Right ventricle myocardium inferior (tissue), 1 donor: Measurements from ENCODE around the gene PEX16. TPM values are rescaled to one million over a fixed set of nuclear protein-coding genes. Genes with fewer than 3 reads are reported as not detected.

Experiments used
- ATAC-seq: fragments of 200-7000 bp; cut with Tn5 transposase; one replicate; pipeline ENCODE4 v1.9.1; 2020; ENCODE audit warnings: mild to moderate bottlenecking, moderate library complexity
- DNase-seq: peaks from one replicate; pipeline ENCODE4 v3.0.0; 2021; ENCODE audit errors: missing footprints
- intact Hi-C: fragments of 100-400 bp; cut with DNase I; formaldehyde crosslinking; loops from one replicate; pipeline ENCODE4 v1.11.0; 2022
- total RNA-seq: library from RNA; stranded (reverse); fragmentation: NEBNext Ultra II Directional; extraction: Animal tissue kit (Norgen Biotek cat#: 25700); gene quantifications from one replicate; pipeline ENCODE4 v1.2.1, GENCODE V29; 2021
- donor health status: DM: no; HTN: yes; CAD: no; lungs with severe emphysema.

PEX16 gene
- total RNA-seq, 1 donor from 2014 or later = 10.4 TPM

DNA sequence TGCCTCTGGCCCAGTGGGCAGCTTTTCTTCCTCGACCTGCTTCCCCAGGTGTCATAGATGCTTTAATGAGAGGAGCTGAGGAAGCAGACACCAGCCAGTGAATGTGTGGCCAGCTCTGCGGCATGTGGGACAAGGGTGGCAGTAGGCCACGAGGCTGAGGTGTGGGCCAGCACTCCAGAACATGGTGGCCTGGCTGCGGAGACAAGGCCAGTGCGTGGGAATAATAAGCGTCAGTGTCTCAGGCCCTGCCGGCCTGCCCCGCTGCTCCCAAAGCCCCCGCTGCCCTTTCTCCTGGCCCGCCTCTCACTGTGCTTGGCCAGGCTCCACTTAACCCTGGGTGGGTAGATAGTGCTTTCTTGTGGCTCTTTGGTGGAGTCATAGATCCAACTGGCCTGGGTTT is 30.1 kb downstream of the PEX16 start:
- DNase-seq (peak; percentile 27), ATAC-seq (no peak)
- intact Hi-C loops = no loop called here

DNA sequence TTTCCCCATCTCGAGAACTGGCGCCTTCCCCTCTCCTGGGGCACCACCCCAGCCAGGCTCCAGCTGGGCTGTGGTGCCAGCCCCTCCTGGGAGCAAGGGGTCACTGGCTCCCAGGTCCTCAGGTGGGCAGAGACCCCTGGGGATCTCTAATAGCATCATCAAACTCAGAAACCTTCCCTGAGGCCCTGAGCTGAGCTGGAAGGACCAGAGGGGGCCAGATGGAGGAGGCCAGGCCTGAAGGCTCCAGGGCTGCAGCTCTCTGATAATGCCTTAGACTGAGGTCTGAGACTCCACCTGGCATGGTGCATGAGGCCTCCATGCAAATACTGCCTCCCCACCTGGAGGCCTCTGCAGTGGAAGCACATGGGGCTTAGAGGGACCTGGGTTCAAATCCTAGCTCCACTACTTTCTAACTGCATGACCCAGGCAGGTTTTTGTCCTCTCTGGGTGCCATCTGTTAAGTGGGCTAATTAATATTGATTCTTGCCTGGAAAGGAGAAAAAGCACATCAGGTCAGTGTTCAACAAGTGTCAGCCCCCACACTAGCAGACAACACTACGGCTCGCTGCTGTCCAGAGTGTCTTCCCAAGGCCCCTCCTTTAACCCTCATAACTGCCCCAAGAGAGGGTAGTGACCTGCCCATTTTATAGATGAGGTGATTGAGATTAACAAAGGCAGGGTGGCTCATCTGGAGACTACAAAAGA is 30.7 kb downstream of the PEX16 start:
- no peak for ATAC-seq
- intact Hi-C loops = no loop called here
- DNase-seq = peak; percentile 11

DNA sequence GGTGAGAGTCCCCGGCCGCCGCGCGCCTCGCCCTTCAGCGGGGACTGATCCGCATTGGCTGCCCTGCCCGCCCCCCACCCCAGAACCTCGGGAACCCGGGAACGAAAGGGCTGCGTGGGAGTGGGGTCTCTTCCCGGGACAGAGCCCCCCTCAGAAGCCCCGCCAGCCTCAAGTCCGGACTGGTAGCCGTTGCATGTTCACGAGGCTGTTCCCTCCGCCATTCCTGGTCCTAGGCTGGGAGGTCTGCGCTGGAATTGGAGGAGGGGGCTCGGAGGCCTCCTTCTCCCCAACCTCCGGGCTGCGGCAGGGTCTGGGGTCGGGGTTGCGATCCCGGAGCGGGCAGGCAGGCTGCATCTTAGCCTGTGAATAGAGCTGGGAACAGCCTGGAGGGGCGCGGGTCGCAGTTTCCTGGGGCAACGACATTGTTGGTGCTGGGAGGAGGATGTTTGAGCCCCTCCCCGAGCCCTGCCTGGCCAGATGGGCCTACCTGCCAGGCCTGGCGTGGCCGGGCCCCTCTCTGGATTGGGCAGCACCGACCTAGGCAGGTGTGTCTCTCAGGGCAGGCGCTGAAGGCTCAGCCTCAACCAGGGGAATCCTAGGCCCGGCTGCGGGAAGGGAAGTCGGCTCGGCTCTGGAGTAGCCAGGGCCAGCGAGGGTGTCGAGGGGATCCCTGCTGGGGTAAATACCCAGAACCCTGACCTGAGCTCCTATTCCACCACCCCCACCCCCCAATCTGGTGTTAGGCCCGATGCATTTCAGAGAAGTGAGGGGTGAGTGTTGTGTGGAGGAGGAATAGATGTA is 31.6 kb downstream of the PEX16 start:
- intact Hi-C loops = no loop called here
- peak; percentile 39 for DNase-seq
- ATAC-seq = no peak

DNA sequence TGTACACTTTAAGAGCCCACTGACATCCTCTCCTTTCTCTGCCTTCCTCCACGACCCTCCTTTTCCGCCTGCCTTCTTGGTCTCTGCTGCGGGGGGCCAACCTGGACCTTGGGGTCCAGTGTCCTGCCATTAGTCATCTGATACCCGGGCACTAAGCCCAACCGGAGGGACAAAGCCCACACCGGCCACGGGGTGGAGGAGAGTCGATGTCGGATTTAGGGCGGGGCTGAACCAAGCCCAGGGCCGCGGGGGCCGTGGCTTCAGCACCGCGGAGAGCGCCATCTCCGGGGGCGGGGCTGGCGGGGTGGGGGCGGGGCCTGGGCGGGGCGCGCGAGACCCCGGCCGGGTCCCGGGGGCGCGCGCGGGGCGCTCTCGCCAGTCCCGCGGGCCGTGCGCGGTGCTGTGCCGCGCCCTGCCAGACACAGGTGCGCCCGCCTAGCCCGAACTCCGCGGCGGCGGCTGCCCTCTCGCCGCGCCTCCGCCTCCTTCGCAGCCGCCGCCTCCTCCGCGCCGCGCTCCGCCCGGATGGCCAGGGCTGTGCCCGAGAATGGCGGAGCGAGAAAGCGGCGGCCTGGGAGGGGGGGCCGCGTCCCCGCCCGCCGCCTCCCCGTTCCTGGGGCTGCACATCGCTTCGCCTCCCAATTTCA is 32.3 kb downstream of the PEX16 start, which contains the start of gene MAPK8IP1:
MAPK8IP1 (plus strand) TSS at position 378 of the 647 bp plus-strand sequence; CDS start at position 548, 170 bp downstream.
- intact Hi-C loops = no loop called here
- ATAC-seq = peak; percentile 69
- peak; percentile 73 for DNase-seq

DNA sequence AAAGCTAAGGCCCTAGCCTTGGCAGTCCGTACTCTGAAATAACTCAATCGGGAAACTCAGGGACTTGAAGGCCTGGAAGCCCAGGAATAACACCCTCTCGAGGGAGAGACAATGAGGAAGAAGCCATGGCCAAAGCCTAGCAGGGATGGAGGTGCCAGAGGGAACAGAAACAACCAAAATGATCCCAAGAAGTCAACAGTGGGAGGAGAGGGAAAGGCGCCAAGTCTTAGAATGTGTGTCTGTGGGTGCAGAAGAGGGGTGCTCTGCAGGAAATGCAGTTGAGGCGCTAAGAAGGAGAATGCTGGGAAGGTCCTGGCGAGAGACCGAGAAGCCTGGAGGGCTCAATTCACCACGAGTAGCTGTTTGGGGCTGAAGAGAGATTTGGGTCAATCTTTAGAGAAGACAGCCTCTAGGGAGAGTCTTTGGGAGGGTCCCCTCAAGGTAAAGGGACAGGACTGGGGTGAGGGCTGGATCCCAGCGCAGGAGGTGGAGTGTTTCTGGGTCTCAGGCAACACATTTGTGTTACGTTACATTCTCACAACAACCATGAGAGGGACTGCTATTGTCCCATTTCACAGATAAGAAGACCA is 33.0 kb downstream of the PEX16 start:
- ATAC-seq = no peak
- intact Hi-C loops = no loop called here

DNA sequence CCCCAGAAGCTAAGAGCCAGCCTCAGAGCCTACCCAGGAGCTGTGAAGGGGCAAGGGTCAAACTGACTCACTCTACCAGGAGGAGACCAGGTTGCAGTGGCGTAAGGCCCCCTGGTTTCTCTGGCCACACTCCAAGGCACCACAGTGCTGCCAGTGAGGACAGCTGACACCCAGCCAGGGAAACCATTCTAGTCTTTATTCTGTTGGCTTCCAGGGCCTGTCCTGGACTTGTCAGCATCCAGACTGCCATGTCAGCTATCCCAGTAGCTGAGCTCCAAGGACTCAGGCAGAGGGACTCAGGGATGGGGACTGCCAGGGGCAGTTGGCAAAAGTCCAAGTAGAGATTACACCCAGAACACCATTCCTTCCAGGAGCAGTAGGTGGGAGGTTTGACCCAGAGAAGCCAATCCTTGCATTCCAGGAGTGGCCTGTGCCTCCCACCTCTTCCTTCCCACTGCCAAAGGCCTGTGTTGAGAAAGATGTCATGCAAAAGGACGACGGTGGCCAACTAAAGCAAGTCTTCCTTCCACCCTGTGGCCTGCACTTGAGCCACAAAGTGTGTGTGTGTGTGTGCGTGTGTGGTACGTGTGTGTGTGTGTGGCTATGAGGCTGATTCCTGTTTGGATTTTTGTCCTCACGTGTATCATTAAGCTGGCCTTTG is 35.8 kb downstream of the PEX16 start:
- ATAC-seq (no peak), DNase-seq (no peak)
- intact Hi-C loops = no loop called here

More for the DNA sequence above, 33.0 kb downstream of the PEX16 start:
- no peak for DNase-seq

DNA sequence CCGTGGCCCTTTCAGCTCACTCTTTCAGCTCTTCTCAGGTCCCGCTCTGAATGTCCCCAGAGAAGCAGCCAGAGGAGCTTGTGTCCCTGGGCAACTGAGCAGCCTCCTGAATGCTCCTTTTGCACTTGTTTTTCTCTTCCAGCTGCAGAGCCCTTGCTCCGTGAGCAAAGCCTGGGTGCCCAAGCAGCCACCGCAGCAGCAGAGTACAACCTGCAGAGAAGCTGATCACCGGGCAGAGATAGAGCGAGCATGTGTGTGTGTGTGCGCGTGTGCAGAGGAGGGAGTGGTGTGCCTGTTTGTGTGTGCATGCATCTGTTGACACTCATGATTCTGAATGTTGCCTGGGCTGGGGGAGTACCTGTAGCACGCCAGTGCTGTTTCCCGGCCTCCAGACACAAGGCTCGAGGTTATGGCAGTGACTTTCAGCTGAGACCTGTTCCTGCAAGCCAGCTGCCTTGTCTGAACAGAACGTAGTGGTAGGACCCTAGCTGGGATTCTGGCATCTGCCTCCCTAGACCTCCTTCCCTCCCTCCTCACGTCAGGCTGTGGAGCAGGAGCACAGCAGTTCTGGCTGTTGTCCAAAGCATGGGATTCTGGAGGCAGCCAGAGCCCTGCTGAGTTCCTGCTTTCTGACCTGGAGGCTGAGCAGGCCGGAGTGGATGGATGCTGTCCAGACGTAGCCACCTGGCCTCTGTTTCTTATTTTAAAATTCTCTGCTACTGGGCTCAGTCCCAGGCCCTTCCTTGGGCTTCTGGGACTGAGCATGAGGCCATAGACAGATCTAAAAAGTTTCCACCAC is 36.7 kb downstream of the PEX16 start:
- intact Hi-C loops = no loop called here
- ATAC-seq (no peak), DNase-seq (peak; percentile 56)

DNA sequence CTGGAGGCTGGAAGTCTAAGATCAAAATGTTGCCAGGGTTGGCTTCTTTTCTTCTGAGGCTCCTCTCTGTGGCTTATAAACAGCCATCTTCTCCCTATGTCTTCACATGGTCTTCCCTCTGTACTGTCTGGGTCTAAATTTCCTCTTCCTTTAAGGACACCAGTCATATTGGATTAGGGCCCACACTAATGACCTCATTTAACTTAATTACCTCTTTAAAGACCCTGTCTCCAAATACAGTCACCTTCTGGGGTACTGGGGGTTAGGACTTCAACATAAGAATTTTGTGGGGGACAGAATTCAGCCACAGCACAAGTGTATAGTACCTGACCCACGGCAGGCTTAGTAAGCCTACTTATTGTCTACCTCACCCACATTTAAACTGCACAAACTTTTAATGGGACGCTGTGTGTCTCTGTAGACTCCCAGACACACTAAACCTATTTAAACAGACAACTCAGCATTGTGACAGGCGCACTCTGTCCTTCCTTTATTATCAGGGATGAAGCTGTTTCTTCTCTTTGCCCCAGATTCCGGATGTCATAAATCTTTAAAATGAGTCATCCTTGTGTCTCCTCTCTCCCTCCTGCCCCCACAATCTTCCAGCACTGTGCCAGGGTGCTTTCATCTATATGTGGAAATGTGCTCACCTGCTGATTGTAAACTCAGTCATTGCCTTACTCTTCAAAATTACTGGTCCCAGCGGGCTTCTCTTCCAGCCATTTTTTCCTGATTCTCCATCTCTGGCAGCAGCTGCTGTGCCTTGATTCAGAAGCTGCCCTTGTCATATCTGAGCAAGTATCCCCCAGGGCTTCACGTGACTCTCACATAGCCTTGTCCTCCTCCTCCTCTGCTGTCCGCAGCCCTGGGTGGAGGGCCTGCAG is 37.6 kb downstream of the PEX16 start:
- DNase-seq (no peak), ATAC-seq (no peak)
- intact Hi-C loops = no loop called here

DNA sequence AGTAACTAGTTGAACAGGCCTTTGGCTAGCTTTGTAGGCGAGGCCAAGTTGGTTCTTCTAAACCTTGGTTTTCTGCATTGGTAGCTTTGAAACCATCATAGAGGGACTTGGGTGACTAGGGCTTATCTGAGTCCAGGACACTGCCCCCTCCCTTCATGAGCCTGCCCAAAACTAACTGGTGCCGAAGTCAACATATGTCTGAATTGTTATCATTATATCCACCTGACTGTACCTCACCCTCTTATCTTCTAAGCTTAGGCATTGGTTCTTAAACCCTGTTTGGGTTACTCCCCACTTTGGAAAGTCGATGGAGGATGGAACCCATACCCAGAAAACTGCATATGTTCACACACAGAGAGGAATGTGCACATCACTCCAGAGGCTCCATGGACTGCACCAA is 39.8 kb downstream of the PEX16 start:
- DNase-seq (no peak), ATAC-seq (no peak)
- intact Hi-C loops = no loop called here

DNA sequence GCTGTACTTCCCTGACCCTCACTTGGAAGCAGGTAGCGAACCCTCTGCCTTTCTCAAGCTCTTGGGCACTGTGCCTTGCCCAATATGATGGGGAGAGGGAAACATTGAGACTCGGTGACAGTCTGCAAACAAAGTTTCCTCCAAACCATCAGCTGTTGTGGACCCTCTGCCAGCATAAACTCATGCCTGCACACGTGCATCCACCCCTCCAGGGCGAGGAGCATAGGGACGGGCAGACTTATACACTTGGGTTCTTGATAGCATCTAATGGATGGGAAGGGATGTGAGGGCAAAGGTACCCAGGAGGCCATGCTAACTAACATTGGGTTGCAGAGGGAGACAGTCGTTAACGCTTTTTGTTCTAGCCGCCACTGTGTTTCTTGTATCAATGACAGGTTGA is 40.5 kb downstream of the PEX16 start:
- no peak for ATAC-seq
- intact Hi-C loops = no loop called here
- DNase-seq = no peak

DNA sequence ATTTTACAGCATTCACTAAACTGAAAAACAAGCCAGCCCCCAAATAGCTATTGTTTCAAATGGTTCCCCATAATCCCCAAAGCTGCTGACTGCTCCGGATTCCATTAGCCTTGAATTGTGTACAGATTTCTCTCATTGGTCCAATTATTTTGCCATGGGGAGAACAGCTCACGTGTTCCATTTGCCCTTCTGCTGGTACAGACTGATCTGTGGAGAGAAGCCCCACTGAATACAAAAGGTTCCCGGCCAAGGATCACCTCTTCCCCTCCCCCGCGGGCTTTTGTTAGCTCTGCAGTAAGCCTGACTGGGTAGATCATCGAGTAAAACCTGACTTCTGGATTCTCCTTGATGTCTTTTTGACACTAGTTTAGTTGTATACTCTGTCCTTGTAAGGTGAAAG is 41.3 kb downstream of the PEX16 start:
- intact Hi-C loops = no loop called here
- ATAC-seq = peak; percentile 45
- no peak for DNase-seq

DNA sequence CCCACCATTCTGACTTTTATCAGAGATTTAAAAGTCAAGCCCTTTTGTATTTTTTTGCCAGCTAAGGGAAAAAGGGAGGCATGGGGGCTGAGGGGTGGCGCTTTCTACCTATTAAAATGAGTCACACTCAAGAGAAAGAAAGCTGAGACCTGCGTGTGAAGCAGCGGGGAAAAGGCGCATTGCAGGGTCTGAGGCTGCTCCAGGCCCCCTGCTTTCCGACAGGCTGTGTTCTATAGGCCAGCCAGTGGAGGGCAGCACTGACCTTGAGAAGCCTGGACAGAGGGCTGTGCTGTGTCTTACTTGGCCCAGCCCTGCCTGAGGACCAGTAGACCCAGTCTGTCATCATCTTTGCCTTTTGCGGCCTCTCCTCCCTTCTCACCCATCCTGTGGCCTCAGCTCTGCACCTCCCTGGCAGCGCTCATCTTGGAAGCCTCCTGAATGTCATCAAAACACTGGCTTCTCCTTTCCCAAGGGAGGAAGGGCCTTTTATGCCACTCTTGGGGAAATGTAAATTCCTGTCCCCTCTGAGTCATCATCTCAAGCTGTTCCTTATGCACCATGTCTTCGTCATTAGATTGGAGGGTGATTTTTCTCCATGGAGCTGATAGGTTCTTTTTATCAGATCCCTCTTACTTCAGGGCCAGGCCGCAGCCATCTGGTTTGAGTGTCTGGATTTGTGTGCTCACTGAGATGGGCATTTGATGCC is 44.9 kb downstream of the PEX16 start:
- ATAC-seq = peak; percentile 74
- DNase-seq = no peak
- intact Hi-C loops = no loop called here

DNA sequence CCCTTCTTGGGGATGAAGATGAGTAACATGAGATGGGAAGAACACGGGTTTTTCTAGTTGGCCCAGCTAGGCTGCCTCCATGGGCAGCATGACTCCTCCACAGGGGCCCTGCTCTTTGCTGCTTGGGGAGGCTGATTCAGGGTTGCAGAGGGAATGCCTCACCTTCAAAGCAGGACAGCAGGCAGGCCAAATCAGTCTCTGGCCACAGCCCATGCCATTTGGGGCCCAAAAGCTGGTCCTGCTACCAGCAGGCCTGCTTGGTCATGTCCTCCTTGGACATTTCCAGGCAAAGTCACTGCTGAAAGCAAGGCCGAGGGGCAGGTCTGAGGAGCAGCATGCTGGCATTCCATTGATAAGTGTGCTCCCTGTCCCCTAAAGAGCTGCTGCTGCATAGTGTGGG is 46.0 kb downstream of the PEX16 start:
- no peak for ATAC-seq
- intact Hi-C loops = no loop called here

DNA sequence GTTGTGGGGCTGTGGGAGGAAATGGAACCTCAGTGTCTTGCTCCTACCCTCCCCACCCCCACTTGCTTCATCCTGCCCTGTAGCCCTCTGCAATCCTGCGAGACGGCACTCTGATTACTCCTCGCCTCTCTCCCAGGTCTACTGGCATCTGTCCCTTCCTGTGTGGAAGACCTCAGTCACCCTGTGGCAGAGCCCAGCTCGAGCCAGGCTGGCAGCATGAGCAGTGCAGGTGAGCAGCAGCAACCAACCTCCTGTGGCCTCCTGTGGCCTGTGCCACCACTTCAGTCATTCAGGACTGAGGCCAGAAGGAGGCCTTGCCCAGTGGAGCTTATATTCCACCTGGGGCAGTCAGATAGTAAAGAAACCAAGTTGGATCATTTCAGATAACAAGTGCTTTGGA is 47.0 kb downstream of the PEX16 start:
- ATAC-seq (no peak), DNase-seq (no peak)
- intact Hi-C loops = no loop called here

More for the DNA sequence above, 46.0 kb downstream of the PEX16 start:
- no peak for DNase-seq

DNA sequence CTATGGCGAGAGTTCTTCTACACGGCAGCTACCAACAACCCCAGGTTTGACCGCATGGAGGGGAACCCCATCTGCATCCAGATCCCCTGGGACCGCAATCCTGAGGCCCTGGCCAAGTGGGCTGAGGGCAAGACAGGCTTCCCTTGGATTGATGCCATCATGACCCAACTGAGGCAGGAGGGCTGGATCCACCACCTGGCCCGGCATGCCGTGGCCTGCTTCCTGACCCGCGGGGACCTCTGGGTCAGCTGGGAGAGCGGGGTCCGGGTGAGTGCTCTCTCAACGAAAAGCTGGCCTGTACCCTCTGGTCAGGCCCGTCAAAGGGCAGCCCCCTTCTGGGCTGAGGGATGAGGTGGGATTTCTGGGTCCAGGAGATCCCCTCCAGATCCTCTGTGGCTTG is 48.1 kb downstream of the PEX16 start:
- intact Hi-C loops = no loop called here
- ATAC-seq (no peak), DNase-seq (no peak)

DNA sequence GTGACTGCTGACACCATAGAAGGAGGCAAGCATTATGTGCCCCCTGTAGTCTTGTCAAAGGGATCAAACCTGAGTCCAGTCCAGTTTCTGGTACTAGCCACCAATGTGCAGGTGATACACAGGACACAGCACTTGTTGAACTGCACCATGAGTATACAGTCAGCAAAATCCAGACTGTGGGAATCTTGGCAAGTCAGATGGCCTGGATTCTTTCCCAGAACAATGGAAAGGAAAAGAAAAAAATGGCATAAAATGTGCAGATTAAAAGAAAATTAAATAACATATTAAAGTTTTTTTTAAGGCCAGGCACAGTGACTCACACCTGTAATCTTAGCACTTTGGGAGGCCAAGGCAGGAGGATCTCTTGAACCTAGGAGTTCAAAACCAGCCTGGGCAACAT is 53.6 kb downstream of the PEX16 start:
- DNase-seq (no peak), ATAC-seq (no peak)
- intact Hi-C loops = no loop called here
